Heart right ventricle (tissue), 16 donors: Measurements from ENCODE around the gene PLEKHM3. TPM values are rescaled to one million over a fixed set of nuclear protein-coding genes. Genes with fewer than 3 reads are reported as not detected.
"Not testable (repeated sequence)": the region's sequence is repeated elsewhere in the genome, so short reads cannot be mapped to it uniquely, and the experiment has no call there.

Experiments used
- ATAC-seq, 8 donors: fragments of 200-7000 bp; cut with Tn5 transposase; one replicate each; pipeline ENCODE4 v1.9.1; 2020; ENCODE audit warnings: mild to moderate bottlenecking in 8 of 8, moderate library complexity in 8 of 8, moderate number of reproducible peaks in 1 of 8
- DNase-seq, 2 donors: peaks; one replicate each; pipeline ENCODE4 v3.0.0-alpha.2; 2020
- H3K27ac ChIP-seq, 10 donors: fragments of 200-600 bp; sonication (generic) in 2 of 10; one replicate each; pipeline versions ENCODE4 v1.5.0 to v1.8.0; 2020 to 2022; ENCODE audit warnings: mild to moderate bottlenecking in 3 of 10
- H3K27me3 ChIP-seq, 7 donors: fragments of 200-600 bp; one replicate each; pipeline ENCODE4 v1.8.0; 2021 to 2022; ENCODE audit warnings: mild to moderate bottlenecking in 2 of 7
- H3K36me3 ChIP-seq, 9 donors: fragments of 200-600 bp; sonication (generic) in 1 of 9; one replicate each; pipeline versions ENCODE4 v1.5.0 to v1.8.0; 2020 to 2022; ENCODE audit warnings: mild to moderate bottlenecking in 2 of 9
- H3K4me1 ChIP-seq, 9 donors: fragments of 200-600 bp; sonication (generic) in 1 of 9; one replicate each; pipeline versions ENCODE4 v1.5.0 to v1.8.0; 2020 to 2022; ENCODE audit warnings: mild to moderate bottlenecking in 4 of 9
- H3K4me3 ChIP-seq, 10 donors: fragments of 200-600 bp; sonication (generic) in 2 of 10; one replicate each; pipeline versions ENCODE4 v1.5.0 to v1.8.0; 2020 to 2022; ENCODE audit warnings: mild to moderate bottlenecking in 7 of 10, moderate library complexity in 2 of 10
- H3K9me3 ChIP-seq, 11 donors: fragments of 200-600 bp in 10 of 11; sonication (generic) in 2 of 11; one replicate each; pipeline versions ENCODE4 v1.5.0 to v1.8.0; 2013 to 2022; ENCODE audit warnings: mild to moderate bottlenecking in 2 of 11, control low read depth in 1 of 11, moderate library complexity in 1 of 11
- CTCF ChIP-seq, 9 donors: fragments of 200-600 bp; sonication (generic) in 2 of 9; IDR thresholded peaks; one replicate each; pipeline versions ENCODE4 v1.5.0 to v1.8.0; 2021 to 2022; ENCODE audit warnings: antibody characterized with exemption in 9 of 9, mild to moderate bottlenecking in 5 of 9, moderate library complexity in 1 of 9
- WGBS, 2 donors: extraction: QIAGEN DNeasy Blood & Tissue Kit; methylation state at CpG; one replicate each; pipeline ENCODE4 v1.1.7; 2013; ENCODE audit warnings: inconsistent platforms in 1 of 2; 5-methylcytosine and 5-hydroxymethylcytosine counted together
- intact Hi-C, 10 donors: fragments of 100-400 bp; cut with DNase I; formaldehyde crosslinking; loops; one replicate each; pipeline versions ENCODE4 v1.11.1 to v1.14.2; 2022
- polyA plus RNA-seq, 2 donors: library from polyadenylated mRNA; stranded (reverse); fragments of 200-250 nt; gene quantifications; one replicate each; pipeline ENCODE4 v1.2.3, GENCODE V29; 2013
- total RNA-seq, 10 donors: library from RNA; stranded (reverse); fragmentation: NEBNext Ultra II Directional in 3 of 10; extraction: Animal tissue kit (Norgen Biotek cat#: 25700) in 3 of 10; gene quantifications; one replicate each; pipeline versions ENCODE4 v1.2.1 to v1.2.4, GENCODE V29; 2021 to 2023
- donor health status: Arrhythmogenic right ventricular cardiomyopathy.
- donor health status: ischemic (EF 13 %, LVEDD 7.1; RV severe dilation, severe dysfunction).
- donor health status: healthy with polysubstance abuse.
- donor health status: DM: no; HTN: yes; CAD: no.
- donor health status: DM: no; HTN: no; CAD: no.
- donor health status: ischemic (EF 25% LVEDD 6.9; RV normal size, moderate dysfunction).
- donor health status: ischemic (EF 25% LVEDD 5.7; RV mildly dilated, moderate dysfunction).
- donor health status: healthy.
- donor health status: DM: yes; HTN: yes; CAD: no.
- donor health status: Ischemic cardiomyopathy.
- donor health status: ischemic (EF 35%, LVEDD 5.7; RV mildly dilated, moderate dysfunction).
- donor health status: nonischemic (EF 11% LVEDD 7.7; RV severe dilation, severe dysfunction).
- donor health status: DM: yes; HTN: yes; CAD: no.
- donor health status: PGD.
- donor health status: ischemic (EF 29% LVEDD 5.4; RV normal size, mild dysfunction).
- donor health status: nonischemic (EF 23%, LVEDD 6.1; RV moderate dilation, normal function).

Gene PLEKHM3
- total and polyA plus RNA-seq, 12 donors: 2.5 to 16.2 (median 14.9) TPM

GRCh38 chr2:207952564-207953345 is 72.6 kb downstream of the PLEKHM3 start:
- Histone ChIP-seq H3K4me3 (no peak overlapping the region), H3K36me3 (no peaks in the 10 kb centered on the region), H3K4me1 (peaks cover 0 to 34% (median 25%) of the 10 kb centered on the region in 9 donors), H3K9me3 (no peaks in the 10 kb centered on the region), H3K27ac (no peak overlapping the region), H3K27me3 (no peaks in the 10 kb centered on the region)
- DNase-seq: no peak
- 96 to 98% methylated on average over 6 of the region's 6 CpGs for WGBS, 2 donors
- no peak for ATAC-seq
- intact Hi-C loops: no loop called here
- no peak for TF ChIP-seq CTCF (IDR thresholded peaks at IDR 0.05)

- DNase-seq (no peak), ATAC-seq (no peak)
- 68 to 69% methylated on average over 5 of the region's 5 CpGs for WGBS, 2 donors
- Histone ChIP-seq H3K36me3 (no peaks in the 10 kb centered on the region), H3K27me3 (no peaks in the 10 kb centered on the region), H3K4me1 (peaks cover 0 to 41% (median 25%) of the 10 kb centered on the region in 9 donors), H3K27ac (no peak overlapping the region), H3K9me3 (no peaks in the 10 kb centered on the region), H3K4me3 (no peak overlapping the region)
- no peak for TF ChIP-seq CTCF (IDR thresholded peaks at IDR 0.05)
- intact Hi-C loops: no loop called here
Measured at GRCh38 chr2:207951734-207952470, 73.4 kb downstream of the PLEKHM3 start.

GRCh38 chr2:207950761-207951114 is 74.6 kb downstream of the PLEKHM3 start:
- DNase-seq (no peak), ATAC-seq (no peak)
- intact Hi-C loops: no loop called here
- WGBS, 2 donors: 45 to 53% methylated on average over 2 of the region's 2 CpGs
- Histone ChIP-seq H3K27me3 (no peaks in the 10 kb centered on the region), H3K36me3 (peaks cover 0 to 9% (median 0%) of the 10 kb centered on the region in 9 donors), H3K4me1 (peaks cover 0 to 42% (median 25%) of the 10 kb centered on the region in 9 donors), H3K4me3 (no peak overlapping the region), H3K9me3 (no peaks in the 10 kb centered on the region), H3K27ac (peak overlapping the region in 1 of 10 donors; percentile 32)
- TF ChIP-seq CTCF (IDR thresholded peaks at IDR 0.05): no peak

GRCh38 chr2:207950063-207950760 is 75.1 kb downstream of the PLEKHM3 start:
- peaks cover 0 to 42% (median 25%) of the 10 kb centered on the region in 9 donors for H3K4me1 ChIP-seq
- intact Hi-C loops: no loop called here
- DNase-seq (no peak), ATAC-seq (no peak)
- WGBS, 2 donors: 47 to 50% methylated on average over 8 of the region's 8 CpGs
- H3K27ac ChIP-seq: peak overlapping the region in 1 of 10 donors; percentile 32
- no peaks in the 10 kb centered on the region for H3K27me3 ChIP-seq
- no peak overlapping the region for H3K4me3 ChIP-seq
- H3K36me3 ChIP-seq: peaks cover 0 to 14% (median 0%) of the 10 kb centered on the region in 9 donors
- TF ChIP-seq CTCF (IDR thresholded peaks at IDR 0.05): no peak
- H3K9me3 ChIP-seq: no peaks in the 10 kb centered on the region

- ATAC-seq, intact Hi-C loops, H3K9me3 ChIP-seq, DNase-seq, H3K27me3 ChIP-seq, H3K4me3 ChIP-seq, H3K27ac ChIP-seq: not testable (repeated sequence)
- peaks cover 0 to 42% (median 25%) of the 10 kb centered on the region in 9 donors for H3K4me1 ChIP-seq
- H3K36me3 ChIP-seq: peaks cover 0 to 21% (median 2%) of the 10 kb centered on the region in 9 donors
- WGBS, 2 donors: 100% methylated on average over 1 of the region's 1 CpG
Measured at GRCh38 chr2:207949245-207949644, 76.1 kb downstream of the PLEKHM3 start.
